GM12891 (cell line): Measurements from ENCODE around the gene IL2RA. TPM values are rescaled to one million over a fixed set of nuclear protein-coding genes. Genes with fewer than 3 reads are reported as not detected.
A peak's percentile ranks its signal among the peaks of the same experiment; 100 is the strongest.
"Not testable (repeated sequence)": the region's sequence is repeated elsewhere in the genome, so short reads cannot be mapped to it uniquely, and the experiment has no call there.

ENCODE experiments used
- DNase-seq: peaks from one replicate; pipeline ENCODE4 v3.0.0; 2011; ENCODE audit warnings: low spot score; ENCODE audit not compliant: insufficient read length
- FAIRE-seq: peaks from 2 replicates; lab custom pipeline; 2011; peaks lifted over from hg19 to GRCh38; lab: Jason Lieb, UNC
- PAX5 ChIP-seq: IDR thresholded peaks from 2 replicates; pipeline ENCODE4 v1.6.1; 2011; ENCODE audit warnings: low read length, moderate library complexity, mild to moderate bottlenecking; ENCODE audit not compliant: insufficient read depth, severe bottlenecking
- POLR2A ChIP-seq: IDR thresholded peaks from 2 replicates; pipeline ENCODE4 v1.6.1; 2011; ENCODE audit warnings: low read depth, low read length, control low read depth
- POLR2AphosphoS5 ChIP-seq: IDR thresholded peaks from 2 replicates; pipeline ENCODE4 v1.6.1; 2011; ENCODE audit warnings: low read depth, low read length, control low read depth
- POU2F2 ChIP-seq: IDR thresholded peaks from 2 replicates; pipeline ENCODE4 v1.6.1; 2011; ENCODE audit warnings: low read depth, mild to moderate bottlenecking, control low read depth, low read length, moderate library complexity
- SPI1 ChIP-seq: IDR thresholded peaks from 2 replicates; pipeline ENCODE4 v1.6.1; 2011; ENCODE audit warnings: low read depth, low read length, control low read depth
- TAF1 ChIP-seq: IDR thresholded peaks from 2 replicates; pipeline ENCODE4 v1.6.1; 2011; ENCODE audit warnings: low read depth, low read length, control low read depth
- polyA plus RNA-seq: library from polyadenylated mRNA; unstranded; fragments of >200 nt; gene quantifications from one replicate; pipeline ENCODE4 v1.2.1, GENCODE V29; 2012; ENCODE audit warnings: low read depth, missing spikeins, inconsistent platforms; ENCODE audit not compliant: missing spikeins

Gene IL2RA
- polyA plus RNA-seq, result 5.0 TPM

DNA sequence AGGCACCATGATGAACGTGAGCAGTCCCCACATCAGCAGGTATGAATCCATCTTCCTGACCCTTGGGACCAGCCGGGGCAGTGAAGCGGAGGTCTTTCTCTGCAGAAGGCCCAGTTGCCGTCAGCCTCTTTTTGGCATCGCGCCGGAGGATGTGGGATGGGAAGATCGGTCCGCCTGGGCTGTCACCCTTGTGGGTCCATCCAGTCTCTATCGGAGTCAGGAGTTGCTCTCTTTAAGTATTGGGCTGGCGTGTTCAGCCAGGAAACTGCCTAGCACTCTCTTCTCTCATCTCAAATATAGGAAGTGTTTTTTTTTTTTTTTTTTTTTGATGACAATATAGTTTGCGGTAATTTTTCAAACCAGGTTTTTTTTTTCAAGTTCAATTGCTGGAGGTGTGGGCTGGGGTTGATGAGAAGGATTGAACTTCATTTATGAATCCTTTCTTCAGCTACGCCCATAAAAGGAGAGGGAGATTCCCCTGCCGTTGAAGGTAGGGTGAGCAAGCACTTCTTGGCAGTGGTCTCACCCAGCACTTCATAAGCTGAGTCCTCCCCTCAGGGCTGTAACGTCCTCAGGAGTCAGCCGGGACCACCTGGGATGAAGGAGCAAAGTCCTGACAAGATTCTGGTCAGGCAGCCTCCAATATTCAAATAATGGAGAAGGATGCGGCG is at the start of gene IL2RA:
TSS of gene IL2RA (minus strand) at position 267 of the 671 bp plus-strand sequence. CDS start at position 51, 216 bp downstream.
- DNase-seq (no peak), FAIRE-seq (no peak)
- TF ChIP-seq SPI1 (peak; percentile 39; the same call in 1 of the 2 replicates), TAF1 (no peak), POLR2A (no peak), PAX5 (no peak), POLR2AphosphoS5 (no peak), POU2F2 (no peak)

DNA sequence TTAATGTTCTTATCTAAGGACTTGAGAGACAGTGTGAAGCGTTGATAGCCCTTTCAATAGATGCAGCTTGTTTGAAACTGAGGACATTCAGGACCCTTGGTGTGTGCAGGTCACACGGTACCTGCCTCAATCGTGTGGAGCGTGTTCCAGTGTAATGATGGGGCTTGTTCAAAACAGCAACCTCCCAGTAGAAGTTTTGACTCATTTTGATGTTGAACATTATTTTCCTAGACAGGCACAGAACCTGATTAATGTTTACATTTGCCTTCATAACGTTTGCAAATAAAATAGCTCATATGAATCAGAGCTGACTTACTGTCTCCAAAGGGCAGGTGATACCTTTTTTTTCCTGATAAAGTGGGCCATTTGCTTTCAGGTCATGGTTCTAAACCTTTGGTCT is 48.0 kb upstream of the IL2RA start:
- DNase-seq (no peak), FAIRE-seq (no peak)
- TF ChIP-seq TAF1, result no peak
- no peak for TF ChIP-seq PAX5
- no peak for TF ChIP-seq POLR2AphosphoS5
- TF ChIP-seq POLR2A, result no peak
- no peak for TF ChIP-seq POU2F2
- TF ChIP-seq SPI1, result no peak

- DNase-seq, result no peak
- FAIRE-seq, result no peak
- no peak for TF ChIP-seq TAF1
- TF ChIP-seq PAX5, result no peak
- no peak for TF ChIP-seq POLR2AphosphoS5
- TF ChIP-seq SPI1, result no peak
- TF ChIP-seq POLR2A, result no peak
- no peak for TF ChIP-seq POU2F2
These were observed 47.2 kb upstream of the IL2RA start for GRCh38 chr10:6109444-6109775.

DNA sequence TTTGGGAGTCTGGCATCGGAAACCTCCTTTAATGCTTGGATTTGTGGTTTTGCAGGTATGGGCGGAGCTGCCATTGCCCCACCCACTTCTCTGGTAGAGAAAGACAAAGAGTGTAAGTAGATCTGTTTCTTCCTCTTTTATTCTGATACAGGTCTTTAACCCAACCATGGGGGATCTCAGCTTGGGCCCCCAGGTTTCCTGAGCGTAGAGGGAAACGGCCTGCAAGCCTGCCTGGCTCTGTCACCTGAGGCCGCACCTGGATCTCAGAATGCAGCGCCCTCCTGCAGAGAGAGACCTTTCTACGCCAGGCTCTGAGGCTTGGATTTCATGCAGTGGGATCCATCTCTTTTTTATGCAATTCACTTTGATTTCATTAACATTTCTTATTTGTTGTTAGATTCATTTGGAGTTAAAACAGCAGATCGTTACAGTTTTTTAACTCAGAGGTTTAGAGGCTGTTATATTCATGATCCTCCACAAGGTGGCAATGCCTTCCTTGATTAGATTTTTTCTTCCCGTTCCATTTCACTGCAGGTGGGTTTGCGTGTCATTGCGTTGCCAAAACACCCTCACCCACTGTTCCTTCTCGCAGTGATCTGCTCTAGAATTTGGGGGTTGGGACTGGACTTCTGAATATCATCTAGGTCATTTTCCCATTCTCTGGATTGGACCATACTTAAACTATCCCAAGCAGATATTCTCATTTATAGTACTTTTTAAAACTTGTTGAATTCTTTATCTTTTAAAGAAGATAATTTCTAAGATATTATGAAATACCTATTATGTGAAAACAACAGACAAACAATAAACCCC is 46.7 kb upstream of the IL2RA start:
- TF ChIP-seq SPI1 (no peak), PAX5 (no peak), POLR2A (no peak), TAF1 (no peak), POU2F2 (no peak), POLR2AphosphoS5 (no peak)
- no peak for DNase-seq
- peak; percentile 90 for FAIRE-seq

GRCh38 chr10:6108072-6108471 is 45.9 kb upstream of the IL2RA start:
- DNase-seq (no peak), FAIRE-seq (no peak)
- TF ChIP-seq TAF1, result no peak
- TF ChIP-seq POLR2AphosphoS5, result no peak
- no peak for TF ChIP-seq POU2F2
- no peak for TF ChIP-seq POLR2A
- no peak for TF ChIP-seq SPI1
- no peak for TF ChIP-seq PAX5

DNA sequence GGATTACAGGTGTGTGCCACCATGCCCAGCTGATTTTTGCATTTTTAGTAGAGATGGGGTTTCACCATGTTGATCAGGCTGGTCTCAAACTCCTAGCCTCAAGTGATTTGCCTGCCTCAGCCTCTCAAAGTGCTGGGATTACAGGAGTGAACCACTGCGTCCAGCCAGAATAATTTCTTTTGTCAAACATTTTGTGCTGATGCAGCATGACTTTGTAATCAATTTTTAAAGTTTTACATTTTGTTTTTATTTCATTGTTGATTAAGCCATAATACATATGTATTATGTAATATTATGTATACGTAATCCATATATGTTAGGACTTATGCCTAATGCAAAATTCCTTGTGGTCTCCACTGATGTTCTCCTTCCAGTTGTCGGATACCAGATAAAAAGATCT is 45.4 kb upstream of the IL2RA start:
- FAIRE-seq, DNase-seq: not testable (repeated sequence)

DNA sequence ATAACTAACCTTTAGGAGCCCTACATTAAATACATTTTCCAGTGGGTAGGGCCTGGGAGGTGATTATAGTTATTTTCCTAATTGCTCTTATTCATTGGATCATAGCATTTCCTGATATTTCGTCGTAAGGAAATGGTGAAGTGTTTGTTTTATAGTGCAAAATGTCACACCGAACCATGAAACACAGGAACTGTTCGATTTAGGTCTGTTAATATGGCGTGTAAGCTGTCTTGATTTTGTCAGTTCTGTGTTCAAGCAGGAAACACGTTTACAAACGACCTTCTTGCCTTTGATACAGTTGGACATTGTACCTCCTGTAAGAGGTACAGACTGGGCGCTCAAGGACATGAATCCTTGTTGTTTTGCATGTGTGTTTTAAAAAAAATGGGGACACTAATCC is 41.4 kb upstream of the IL2RA start:
- peak; percentile 52 for FAIRE-seq
- DNase-seq, result no peak
- TF ChIP-seq POLR2AphosphoS5 (no peak), TAF1 (no peak), SPI1 (no peak), PAX5 (no peak), POU2F2 (no peak), POLR2A (no peak)

GRCh38 chr10:6102128-6102527 is 40.0 kb upstream of the IL2RA start:
- FAIRE-seq, result peak; percentile 35
- no peak for TF ChIP-seq POLR2A
- no peak for TF ChIP-seq POU2F2
- no peak for TF ChIP-seq POLR2AphosphoS5
- no peak for TF ChIP-seq SPI1
- no peak for TF ChIP-seq TAF1
- TF ChIP-seq PAX5, result no peak
- DNase-seq, result no peak

DNA sequence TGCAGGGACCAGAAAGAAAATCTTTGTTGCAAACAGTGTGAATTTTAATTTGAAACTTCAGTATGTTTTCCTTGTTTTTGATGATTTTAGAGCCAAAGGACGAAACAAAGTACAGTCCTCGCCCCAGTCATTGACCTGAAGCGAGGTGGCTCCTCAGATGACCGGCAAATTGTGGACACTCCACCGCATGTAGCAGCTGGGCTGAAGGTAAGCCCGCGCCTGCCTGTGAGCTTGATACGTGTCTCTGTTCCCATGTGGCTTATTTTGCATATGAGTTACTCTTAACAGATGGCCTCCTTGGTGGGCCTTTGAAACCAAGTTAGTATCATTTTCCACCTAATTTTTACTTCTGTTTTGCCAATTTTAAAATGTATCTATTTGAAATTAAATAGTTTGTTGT is 39.0 kb upstream of the IL2RA start:
- FAIRE-seq (peak; percentile 72), DNase-seq (no peak)
- TF ChIP-seq POLR2A (peak; percentile 32; the same call in 1 of the 2 replicates), POLR2AphosphoS5 (no peak), POU2F2 (peak; percentile 75)
